ENCODE measurements around the gene TPPP.

- no peak for TF ChIP-seq MAFK (IDR thresholded peaks at IDR 0.05; ENCODE audit: partially characterized antibody)
- TF ChIP-seq CTCF (IDR thresholded peaks at IDR 0.05), result no peak
- TF ChIP-seq PBX3 (IDR thresholded peaks at IDR 0.05), result no peak
- no peak for TF ChIP-seq RNF2 (IDR thresholded peaks at IDR 0.05; ENCODE audit: borderline replicate concordance, low read depth)
- no peak for TF ChIP-seq HDAC2 (IDR thresholded peaks at IDR 0.05)
- TF ChIP-seq CHD4 (IDR thresholded peaks at IDR 0.05; ENCODE audit: borderline replicate concordance), result no peak
- TF ChIP-seq POLR2A (IDR thresholded peaks at IDR 0.05; ENCODE audit: low read length), result no peak
- TF ChIP-seq NR3C1 (IDR thresholded peaks at IDR 0.05), result no peak
- no peak for TF ChIP-seq RCOR1 (IDR thresholded peaks at IDR 0.05; ENCODE audit: low read depth, low read length)
Observed at GRCh38 chr5:640461-641330, 52.5 kb downstream of the TPPP start.
